ENCODE measurements around the gene PMM2.
A peak's percentile ranks its signal among the peaks of the same experiment; 100 is the strongest.
"Not testable (repeated sequence)": the region's sequence is repeated elsewhere in the genome, so short reads cannot be mapped to it uniquely, and the experiment has no call there.

The PMM2 gene

DNA sequence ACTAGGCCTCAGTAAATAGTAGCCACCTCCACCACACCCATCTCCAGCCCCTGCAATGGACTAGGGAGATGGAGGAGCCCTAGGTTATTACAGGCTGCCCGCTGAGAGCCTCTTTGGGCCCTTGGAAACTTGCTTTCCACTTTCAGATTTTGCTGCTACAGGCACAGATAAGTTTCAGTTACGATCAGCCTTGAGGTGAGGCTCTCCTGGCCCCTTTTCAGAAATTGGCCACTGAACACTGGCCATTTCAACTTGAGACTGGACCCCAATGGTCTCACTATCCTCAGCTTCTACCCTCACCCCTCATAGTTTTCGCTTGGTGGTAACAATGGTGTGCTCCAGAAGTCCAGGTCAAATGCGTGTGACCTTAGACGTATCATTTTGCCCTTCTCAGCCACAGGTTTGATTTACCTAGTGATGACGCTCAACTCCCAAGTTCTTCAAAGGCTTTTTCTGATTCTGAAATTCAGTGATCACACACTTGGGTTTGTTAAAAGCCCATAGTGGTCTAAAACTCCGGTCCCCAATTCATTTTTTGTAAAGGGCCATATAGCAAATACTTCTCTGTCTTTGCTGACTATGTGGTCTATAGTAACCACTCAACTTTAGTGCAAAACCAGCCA lies 1.0 kb downstream of the PMM2 start:
- H3K27ac ChIP-seq = peak overlapping the region; percentile 63; the same call in 1 of the 2 replicates
- TF ChIP-seq, protein P1, sequence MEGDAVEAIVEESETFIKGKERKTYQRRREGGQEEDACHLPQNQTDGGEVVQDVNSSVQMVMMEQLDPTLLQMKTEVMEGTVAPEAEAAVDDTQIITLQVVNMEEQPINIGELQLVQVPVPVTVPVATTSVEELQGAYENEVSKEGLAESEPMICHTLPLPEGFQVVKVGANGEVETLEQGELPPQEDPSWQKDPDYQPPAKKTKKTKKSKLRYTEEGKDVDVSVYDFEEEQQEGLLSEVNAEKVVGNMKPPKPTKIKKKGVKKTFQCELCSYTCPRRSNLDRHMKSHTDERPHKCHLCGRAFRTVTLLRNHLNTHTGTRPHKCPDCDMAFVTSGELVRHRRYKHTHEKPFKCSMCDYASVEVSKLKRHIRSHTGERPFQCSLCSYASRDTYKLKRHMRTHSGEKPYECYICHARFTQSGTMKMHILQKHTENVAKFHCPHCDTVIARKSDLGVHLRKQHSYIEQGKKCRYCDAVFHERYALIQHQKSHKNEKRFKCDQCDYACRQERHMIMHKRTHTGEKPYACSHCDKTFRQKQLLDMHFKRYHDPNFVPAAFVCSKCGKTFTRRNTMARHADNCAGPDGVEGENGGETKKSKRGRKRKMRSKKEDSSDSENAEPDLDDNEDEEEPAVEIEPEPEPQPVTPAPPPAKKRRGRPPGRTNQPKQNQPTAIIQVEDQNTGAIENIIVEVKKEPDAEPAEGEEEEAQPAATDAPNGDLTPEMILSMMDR (conservative IDR thresholded peaks at IDR 0.05) = no peak

DNA sequence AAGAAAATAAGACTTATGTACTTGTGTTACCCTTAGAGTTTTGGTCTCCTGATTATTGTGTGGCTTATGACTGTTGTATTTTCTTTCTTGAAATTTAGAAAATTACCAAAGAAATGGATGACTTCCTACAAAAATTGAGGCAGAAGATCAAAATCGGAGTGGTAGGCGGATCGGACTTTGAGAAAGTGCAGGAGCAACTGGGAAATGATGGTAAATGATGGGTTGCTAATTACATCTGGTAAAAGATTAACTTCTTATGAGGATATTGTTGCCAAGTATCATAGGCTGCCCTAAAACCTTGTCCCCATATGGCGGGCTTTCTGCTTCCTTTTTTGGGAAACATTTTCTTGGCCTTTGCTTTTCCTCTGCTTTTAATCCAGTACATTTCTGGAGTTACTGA lies 4.1 kb downstream of the PMM2 start:
- TF ChIP-seq, protein P1 (conservative IDR thresholded peaks at IDR 0.05) = no peak
- H3K27ac ChIP-seq = no peak overlapping the region

DNA sequence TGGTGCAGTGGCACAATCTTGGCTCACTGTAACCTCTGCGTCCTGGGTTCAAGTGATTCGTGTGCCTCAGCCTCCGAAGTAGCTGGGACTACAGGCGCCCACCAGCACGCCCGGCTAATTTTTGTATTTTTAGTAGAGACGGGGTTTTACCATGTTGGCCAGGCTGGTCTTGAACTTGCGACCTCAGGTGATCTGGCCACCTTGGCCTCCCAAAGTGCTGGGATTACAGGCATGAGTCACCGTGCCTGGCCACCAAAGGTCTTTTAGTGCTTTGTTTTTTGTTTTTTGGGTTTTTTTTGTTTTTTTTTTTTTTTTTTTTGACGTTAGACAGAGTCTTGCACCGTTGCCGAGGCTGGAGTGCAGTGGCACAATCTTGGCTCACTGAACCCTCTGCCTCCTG lies 6.1 kb downstream of the PMM2 start:
- H3K27ac ChIP-seq = not testable (repeated sequence)

DNA sequence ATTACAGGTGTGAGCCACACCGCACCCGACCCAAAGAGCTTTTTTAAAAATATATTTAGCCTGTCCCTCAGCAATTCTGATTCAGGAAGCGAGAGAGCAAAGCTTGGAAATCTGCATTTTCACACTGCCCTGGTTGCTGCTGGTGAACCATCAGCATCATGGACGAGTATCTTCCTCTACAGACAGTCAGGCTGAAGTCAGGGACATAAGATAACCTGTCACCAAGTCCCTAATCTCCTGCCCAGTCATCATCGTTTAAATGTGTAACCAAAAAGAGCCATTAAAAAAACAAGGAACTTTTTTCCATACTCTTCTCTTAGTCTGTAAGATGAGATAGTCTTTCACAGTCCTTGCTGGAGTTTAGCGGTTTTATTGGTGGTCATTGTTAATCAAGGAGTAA lies 6.7 kb downstream of the PMM2 start:
- no peak overlapping the region for H3K27ac ChIP-seq
- TF ChIP-seq, protein P1 (conservative IDR thresholded peaks at IDR 0.05) = no peak

DNA sequence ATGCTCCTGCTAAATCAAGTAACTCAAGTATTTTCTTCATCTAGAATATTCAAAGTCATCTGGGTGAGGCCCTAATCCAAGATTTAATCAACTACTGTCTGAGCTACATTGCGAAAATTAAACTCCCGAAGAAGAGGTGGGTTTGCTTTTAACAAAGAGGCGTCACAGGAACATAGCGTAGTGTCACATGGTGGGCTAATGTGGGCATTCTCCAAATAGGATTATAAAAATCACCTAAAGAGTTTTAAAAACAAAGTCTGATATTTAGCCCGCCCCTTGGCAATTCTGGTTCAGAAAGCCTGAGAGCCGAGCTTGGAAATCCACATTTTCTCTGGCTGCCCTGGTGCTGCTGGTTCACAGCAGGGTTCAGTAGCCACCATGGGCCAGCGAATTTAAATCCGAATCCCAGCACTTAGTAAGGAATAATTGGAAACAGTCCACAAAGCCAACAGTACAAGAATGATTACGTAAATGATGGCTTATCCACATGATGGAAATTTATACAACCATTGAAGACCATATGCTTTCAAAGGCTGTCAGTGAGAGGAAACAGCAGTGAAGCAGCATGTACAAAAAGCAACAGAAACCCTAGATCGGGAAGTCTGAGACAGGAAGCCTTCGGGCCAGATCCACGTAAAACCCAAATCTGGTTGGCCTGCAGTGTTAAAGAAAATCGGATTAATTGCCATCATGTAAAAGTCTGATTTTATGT lies 8.8 kb downstream of the PMM2 start:
- no peak overlapping the region for H3K27ac ChIP-seq
- TF ChIP-seq, protein P1 (conservative IDR thresholded peaks at IDR 0.05) = no peak

DNA sequence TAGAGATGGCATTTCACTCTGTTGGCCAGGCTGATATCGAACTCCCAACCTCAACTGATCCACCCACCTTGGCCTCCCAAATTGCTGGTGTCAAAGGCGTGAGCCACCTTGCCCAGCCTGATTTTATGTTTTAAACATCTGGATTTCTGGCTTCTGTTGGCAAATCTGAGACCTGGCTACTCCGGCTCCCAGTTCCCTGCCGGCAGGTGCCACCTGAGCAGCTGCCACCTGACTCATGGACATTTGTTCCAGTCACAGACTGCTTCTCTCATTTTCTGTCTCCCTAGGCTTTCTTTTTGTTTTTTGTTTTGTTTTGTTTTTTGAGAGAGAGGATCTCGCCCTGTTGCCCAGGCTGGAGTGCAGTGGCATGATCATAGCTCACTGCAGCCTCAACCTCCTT lies 9.6 kb downstream of the PMM2 start:
- no peak overlapping the region for H3K27ac ChIP-seq
- TF ChIP-seq, protein P1 (conservative IDR thresholded peaks at IDR 0.05) = no peak

DNA sequence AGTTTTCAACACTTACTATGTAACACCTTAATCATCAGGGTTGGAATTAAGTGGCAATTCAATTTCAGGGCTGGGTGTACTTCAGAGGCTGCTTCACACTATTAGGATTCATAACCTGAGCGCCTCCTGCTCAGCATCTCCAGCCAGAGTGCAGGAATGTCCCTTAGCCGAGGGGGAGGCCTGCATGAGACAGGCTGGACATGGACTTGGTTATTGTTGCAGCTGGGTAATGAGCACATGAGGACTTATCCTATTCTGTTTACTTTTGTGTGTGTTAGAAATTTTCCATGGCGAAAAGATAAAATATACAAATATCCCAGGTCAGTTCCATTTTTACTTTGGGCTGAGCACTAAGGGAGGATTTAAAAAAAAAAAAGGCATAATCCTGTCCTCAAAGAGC lies 10.4 kb downstream of the PMM2 start:
- TF ChIP-seq, protein P1 (conservative IDR thresholded peaks at IDR 0.05) = no peak
- no peak overlapping the region for H3K27ac ChIP-seq

Data from VCaP (cell line).